WTC11 (cell line): ENCODE data around the gene CGB7.

ENCODE experiments used
- CTCF ChIP-seq: fragments of 200-600 bp; IDR thresholded peaks from 2 replicates; pipeline ENCODE4 v1.8.0; 2022; ENCODE audit warnings: antibody characterized with exemption
- ERG ChIP-seq: fragments of 250-450 bp; sonication (Bioruptor Pico); IDR thresholded peaks from 2 replicates; pipeline ENCODE4 v1.8.0; 2021; ENCODE audit warnings: mild to moderate bottlenecking
- ESRRA ChIP-seq: sonication (generic); formaldehyde crosslinking; IDR thresholded peaks from 2 replicates; pipeline ENCODE4 v1.8.1; 2022; ENCODE audit warnings: mild to moderate bottlenecking, missing genetic modification reagents, borderline replicate concordance
- IRF2 ChIP-seq: sonication (generic); formaldehyde crosslinking; IDR thresholded peaks from 2 replicates; pipeline ENCODE4 v1.8.0; 2022; ENCODE audit warnings: low read depth, missing genetic modification reagents, borderline replicate concordance
- ZNF423 ChIP-seq: fragments of 250-450 bp; sonication (Bioruptor Pico); IDR thresholded peaks from 2 replicates; pipeline ENCODE4 v2.1.2; 2022; ENCODE audit warnings: mild to moderate bottlenecking, moderate library complexity
- TF ChIP-seq, protein P1 (sequence below): sonication (generic); formaldehyde crosslinking; IDR thresholded peaks from 2 replicates; pipeline ENCODE4 v1.8.0; 2022; ENCODE audit warnings: mild to moderate bottlenecking, missing genetic modification reagents

DNA sequence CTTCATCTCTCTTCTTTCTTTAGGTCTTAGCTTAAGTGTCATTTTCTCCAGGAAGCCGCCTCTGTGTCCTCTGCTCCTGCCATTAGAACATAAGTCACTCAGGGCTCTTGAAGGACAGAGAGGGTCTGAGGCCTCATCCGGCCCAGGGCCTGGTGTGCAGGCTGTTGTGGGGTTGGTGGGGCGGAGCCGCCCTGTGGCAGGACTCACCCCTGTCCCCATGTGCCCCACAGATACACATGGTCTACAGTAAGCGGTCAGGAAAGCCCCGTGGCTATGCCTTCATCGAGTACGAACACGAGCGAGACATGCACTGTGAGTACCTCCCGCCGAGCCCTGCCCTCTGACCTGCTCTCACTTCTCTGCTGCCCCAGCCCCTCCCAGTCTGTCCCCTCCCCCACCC, 43.6 kb upstream of the CGB7 start:
- no peak for TF ChIP-seq ZNF423 (CRISPR knock-in tag)
- TF ChIP-seq, protein P1, sequence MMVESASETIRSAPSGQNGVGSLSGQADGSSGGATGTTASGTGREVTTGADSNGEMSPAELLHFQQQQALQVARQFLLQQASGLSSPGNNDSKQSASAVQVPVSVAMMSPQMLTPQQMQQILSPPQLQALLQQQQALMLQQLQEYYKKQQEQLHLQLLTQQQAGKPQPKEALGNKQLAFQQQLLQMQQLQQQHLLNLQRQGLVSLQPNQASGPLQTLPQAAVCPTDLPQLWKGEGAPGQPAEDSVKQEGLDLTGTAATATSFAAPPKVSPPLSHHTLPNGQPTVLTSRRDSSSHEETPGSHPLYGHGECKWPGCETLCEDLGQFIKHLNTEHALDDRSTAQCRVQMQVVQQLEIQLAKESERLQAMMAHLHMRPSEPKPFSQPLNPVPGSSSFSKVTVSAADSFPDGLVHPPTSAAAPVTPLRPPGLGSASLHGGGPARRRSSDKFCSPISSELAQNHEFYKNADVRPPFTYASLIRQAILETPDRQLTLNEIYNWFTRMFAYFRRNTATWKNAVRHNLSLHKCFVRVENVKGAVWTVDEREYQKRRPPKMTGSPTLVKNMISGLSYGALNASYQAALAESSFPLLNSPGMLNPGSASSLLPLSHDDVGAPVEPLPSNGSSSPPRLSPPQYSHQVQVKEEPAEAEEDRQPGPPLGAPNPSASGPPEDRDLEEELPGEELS (CRISPR knock-in tag) = no peak
- no peak for TF ChIP-seq ERG
- TF ChIP-seq ESRRA (CRISPR knock-in tag) = no peak
- no peak for TF ChIP-seq CTCF
- TF ChIP-seq IRF2 (CRISPR knock-in tag) = no peak
